GM18870 (cell line): ENCODE measurements around the gene YEATS2.
A peak's percentile ranks its signal among the peaks of the same experiment; 100 is the strongest.
"Not testable (repeated sequence)": the region's sequence is repeated elsewhere in the genome, so short reads cannot be mapped to it uniquely, and the experiment has no call there.

ENCODE experiments used
- ATAC-seq: cut with Tn5 transposase; IDR thresholded peaks from one replicate; pipeline ENCODE4 v1.9.1; 2021; ENCODE audit warnings: moderate library complexity; ENCODE audit not compliant: unreplicated experiment

YEATS2 gene

DNA sequence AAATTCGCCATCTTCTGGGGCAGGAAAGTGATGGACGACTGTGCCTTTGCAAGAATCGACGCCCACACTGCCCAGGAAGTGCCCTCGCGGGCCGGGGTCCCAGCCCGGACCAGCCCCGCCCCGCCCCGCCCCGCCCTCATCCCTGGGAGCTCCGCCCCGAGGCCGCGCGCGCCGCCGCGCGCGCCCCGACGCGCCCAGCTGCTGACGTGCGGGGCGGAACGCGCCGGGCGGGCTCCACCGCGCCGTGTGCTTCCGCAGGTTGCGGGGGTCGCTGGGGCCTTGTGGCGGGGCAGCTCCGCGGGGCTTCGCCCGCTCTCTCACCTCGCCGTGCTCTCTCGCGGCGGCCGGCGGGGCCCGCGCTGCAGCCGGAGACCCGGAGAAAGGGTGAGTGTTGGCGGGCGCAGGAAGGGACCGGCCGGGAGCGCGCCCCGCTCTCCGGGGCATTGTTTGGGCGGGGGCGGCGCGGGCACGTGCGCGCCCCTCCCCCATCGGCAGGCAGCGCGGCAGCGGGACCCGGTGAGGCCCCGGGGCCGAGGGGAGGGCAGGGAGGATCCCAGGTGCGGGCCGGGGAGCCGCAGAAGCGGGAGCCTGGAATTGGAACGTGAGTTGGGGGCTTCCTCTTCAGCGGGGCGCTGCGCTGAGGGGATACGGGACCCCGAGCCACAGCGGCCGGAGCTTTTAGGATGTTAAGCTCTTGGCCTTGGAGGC, at the start of gene YEATS2:
YEATS2 (plus strand) TSS at position 188 of the 708 bp plus-strand sequence. CDS start 17,366 bp downstream, outside the sequence.
- ATAC-seq, result peak; percentile 52

DNA sequence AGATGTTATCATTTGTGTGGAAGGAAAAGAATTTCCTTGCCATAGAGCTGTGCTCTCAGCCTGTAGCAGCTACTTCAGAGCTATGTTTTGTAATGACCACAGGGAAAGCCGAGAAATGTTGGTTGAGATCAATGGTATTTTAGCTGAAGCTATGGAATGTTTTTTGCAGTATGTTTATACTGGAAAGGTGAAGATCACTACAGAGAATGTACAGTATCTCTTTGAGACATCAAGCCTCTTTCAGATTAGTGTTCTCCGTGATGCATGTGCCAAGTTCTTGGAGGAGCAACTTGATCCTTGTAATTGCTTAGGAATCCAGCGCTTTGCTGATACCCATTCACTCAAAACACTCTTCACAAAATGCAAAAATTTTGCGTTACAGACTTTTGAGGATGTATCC, 47.0 kb upstream of the YEATS2 start:
- no peak for ATAC-seq

DNA sequence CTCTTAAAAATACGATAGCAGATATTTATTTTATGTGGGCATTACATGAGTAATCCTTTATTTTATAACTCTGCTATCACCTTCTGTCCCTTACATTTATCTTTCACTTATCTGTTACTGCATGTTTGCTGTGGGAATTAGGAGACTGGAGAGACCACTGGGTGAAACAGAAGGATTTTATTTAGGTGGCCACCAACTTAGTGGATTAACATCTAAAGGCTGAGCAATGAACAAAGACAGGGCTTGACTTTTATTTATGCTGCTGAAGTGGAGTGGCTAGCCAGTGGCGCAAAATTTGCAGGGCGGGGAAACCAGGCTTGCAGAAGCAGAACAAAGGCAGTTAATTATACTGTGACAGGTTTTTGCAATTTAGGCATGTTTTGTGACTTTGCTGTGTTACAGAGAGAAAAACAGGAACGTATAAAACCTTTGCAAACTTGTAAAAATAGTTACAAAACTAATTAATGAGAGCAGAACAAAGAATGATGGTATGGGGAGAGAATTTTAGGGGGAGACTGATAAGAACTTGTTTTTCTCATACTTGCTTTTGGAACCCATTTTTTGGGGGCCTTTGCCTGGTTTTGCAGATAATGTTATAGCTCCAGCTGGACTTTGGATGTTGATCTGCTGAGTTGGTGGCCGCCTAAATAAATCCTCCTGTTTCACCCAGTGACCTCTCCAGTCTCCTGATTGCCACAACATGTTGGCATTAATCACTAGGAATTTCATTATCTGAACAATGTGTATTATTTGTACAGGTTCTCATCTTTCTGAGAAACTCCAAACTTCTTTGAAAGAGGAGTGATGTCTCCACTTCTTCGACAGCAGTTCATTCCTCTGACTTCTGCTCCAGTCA, 44.2 kb upstream of the YEATS2 start:
- no peak for ATAC-seq

DNA sequence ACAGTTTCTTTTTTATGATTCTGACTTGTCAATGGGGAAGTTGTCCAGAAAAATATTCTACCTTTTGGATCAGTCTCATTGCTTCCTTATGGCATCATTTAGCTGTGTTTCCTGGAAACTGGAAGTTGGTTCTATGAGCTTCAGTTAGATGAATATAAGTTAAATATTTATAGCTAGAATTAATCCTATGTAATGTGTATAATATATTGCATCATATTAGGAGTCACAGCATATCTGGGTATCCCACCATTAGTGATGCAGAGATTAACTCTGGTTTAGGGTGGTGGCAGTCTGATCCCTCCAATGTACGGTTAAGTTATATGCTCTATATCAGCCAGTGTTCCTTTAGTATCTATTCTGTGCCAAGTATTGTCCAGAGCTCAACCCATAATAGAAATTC, 42.9 kb upstream of the YEATS2 start:
- ATAC-seq, result no peak

DNA sequence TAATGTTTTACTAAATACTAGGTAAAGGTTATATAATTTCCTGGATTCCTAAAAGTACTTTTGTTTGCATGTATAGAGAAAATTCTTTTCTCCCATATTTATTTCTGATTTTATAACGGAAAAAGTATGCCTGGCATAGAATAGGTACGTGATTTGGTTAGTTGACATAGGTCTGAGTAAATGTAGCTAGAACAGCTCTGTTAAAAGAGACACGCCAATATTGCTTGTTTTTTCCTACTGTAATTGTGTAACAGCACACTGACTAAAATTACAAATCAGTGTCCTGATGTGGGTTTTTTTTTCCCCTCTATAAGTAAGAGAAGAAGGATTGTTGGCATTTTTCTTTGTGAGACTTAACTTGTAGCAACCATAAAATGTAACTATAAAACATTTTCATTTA, 35.5 kb upstream of the YEATS2 start:
- ATAC-seq, result no peak

DNA sequence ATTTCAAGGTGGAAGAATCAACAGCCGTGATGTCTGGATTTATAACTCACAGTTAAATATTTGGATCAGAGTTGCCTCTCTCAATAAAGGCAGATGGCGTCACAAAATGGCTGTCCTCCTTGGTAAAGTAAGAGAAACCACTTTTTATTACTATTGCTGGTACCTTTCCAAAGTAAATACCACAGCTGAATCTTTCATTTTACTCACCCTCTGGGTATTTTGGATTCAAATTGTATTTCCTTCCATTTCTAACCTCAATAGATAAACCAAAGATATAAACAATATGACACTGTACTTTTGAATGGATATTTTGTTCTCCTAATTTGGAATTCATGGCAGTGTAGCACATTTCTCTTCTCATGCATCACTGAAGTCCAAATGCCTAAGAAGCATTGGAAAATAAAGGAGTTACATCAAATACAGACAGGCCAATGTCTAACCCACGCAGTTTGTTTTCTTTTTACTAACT, 32.6 kb upstream of the YEATS2 start:
- ATAC-seq, result no peak

DNA sequence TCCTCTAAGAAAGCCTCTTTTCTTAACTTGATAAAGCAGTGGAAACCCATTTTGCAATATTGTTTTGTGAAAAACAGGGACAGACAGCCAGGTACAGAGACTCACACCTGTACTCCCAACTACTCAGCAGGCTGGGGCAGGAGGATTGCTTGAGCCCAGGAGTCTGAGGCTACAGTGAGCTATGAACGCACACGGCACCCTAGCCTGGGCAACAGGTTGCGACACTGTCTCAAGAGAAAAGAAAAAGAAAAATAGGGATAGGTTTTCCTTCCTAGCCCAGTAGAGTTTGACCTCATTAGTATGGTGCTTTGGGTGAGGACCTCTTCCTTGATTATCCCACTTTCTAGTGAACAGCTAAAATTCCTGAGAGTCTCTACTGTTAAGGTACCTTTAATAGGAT, 17.5 kb upstream of the YEATS2 start:
- ATAC-seq, result no peak

DNA sequence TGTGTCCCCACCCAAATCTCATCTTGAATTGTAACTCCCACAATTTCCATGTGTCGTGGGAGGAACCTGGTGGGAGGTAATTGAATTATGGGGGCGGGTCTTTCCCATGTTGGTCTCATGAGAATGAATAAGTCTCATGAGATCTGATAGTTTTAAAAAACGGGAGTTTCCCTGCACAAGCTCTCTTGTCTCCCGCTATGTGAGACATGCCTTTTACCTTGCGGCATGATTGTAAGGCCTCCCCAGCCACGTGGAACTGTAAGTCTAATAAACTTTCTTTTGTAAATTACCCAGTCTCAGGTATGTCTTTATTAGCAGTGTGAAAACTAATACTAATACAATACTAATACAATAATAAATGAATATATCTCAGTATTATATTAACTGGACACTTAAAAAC, 9.9 kb upstream of the YEATS2 start:
- ATAC-seq, result no peak

DNA sequence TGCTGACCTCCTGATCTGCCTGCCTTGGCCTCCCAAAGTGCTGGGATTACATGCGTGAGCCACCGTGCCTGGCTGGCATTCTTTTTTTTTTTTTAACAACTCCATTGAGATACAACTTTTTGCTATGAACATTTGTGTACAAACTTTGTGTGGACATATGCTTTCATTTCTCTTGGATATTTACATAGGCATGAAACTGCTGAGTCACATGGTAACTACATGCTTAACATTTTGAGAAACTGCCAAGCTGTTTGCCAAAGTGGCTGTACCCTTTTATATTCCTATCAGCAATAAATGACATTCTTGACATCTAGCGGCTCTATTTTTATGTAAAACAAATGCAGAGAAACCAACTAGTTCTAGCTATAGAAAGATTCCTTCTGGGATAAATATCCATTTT, 8.7 kb upstream of the YEATS2 start:
- ATAC-seq, result no peak

DNA sequence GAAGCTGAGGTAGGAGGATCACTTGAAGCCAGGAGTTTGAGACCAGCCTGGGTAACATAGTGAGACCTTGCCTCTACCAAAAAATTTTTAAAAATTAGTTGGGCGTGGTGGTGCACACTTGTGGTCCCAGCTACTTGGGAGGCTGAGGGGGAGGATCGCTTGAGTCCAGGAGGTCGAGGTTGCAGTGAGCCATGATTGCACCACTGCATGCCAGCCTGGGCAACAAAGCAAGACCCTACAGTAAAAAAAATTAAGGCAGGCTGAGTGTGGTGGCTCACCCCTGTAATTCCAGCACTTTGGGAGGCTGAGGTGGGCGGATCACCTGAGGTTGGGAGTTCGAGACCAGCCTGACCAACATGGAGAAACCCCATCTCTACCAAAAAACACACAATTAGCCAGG, 8.0 kb upstream of the YEATS2 start:
- ATAC-seq, result not testable (repeated sequence)

DNA sequence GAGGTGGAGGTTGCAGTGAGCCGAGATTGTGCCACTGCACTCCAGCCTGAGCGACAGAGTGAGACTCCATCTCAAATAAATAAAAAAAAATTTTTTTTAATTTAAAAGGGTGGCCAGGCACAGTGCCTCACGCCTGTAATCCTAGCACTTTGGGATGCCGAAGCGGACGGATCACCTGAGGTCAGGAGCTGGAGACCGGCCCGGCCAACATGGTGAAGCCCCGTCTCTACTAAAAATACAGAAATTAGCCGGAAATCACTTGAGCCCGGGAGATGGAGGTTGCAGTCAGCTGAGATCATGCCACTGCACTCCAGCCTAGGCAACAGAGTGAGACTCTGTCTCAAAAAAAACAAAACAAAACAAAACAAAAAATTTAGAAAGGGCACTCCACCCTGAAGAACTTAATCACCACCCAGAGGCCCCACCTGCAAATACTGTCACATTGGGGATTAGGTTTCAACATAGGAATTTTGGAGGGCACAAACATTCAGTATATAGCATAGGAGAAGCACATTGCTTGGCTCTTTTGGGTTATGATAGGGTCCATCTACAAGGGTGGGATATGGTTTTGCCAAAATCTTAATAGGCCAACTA, 7.1 kb upstream of the YEATS2 start:
- ATAC-seq, result no peak

DNA sequence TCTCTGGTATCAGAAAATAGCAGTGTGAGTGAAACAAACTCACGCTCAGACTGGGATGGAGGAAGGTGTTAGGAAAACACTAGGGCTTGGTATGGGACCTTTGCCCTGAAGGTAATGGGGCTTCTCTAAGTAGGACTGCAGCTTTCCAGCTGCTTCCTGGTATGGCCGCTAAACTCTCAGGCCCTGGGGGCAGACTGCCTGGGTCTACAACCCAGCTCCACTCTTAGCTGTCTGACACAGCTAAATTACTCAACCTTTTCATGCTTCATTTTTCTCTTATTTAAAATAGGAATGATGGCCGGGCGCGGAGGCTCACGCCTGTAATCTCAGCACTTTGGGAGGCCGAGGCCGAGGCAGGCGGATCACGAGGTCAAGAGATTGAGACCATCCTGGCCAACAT, 5.2 kb upstream of the YEATS2 start:
- no peak for ATAC-seq

DNA sequence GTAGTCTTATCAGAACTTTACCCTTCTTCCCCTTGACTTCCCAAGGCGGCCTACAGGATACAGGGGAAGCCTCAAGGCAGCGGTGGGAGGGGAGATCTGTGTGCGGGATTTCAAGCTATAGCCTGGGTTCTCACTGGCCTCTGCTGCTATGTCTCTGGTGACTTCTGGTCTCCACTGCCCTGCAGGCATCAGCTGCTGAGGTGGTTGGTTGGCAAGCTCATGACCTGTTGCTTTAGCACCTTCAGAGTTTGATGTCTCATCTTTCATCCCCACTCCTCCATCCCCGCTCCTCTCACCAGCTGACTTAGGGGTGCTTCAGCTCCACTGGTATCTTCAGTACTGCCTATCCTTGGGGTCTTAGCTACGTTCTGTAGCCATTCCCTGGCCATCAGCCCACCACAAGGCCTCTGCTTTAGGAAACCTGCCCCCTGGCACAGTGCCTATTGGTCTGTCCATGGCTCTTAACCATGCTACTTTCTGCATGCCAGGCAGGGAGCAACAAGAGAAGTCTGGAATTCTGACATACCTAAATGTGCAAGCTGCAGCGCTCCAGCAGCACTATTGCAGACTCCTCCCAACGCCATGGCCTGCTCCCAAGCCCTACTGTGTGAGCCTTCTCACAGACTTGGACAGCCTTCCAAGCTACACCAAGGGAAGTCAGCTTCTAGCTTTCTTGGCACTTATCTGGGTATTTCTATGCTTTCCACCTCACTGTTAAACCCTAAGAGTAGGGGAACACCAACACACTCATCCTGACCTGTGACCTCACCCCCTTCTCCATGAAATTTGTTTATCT, 1.8 kb upstream of the YEATS2 start:
- no peak for ATAC-seq

DNA sequence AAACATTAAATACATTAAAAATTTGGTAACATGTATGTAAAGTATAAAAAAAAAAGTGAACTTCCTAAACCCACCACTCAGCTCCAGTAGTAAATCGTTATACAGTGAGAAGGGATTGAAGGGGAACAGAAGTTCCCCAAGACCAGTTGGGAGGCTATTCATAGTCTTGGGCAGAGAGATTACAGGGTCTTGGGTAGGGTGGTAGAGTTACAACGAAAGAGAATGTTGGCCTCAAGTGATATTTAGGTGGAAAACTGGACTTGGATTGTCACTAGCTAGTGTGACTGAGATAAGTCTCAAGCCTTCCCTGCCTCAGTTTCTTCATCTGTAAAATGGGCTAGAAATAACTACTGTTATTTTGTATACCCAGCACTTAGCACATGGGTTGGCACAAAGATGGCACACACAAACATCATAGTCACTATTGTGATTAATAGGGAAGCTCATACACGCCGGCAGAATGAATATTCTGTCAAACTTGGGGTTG, 431 bp upstream of the YEATS2 start:
- ATAC-seq, result peak; percentile 12

DNA sequence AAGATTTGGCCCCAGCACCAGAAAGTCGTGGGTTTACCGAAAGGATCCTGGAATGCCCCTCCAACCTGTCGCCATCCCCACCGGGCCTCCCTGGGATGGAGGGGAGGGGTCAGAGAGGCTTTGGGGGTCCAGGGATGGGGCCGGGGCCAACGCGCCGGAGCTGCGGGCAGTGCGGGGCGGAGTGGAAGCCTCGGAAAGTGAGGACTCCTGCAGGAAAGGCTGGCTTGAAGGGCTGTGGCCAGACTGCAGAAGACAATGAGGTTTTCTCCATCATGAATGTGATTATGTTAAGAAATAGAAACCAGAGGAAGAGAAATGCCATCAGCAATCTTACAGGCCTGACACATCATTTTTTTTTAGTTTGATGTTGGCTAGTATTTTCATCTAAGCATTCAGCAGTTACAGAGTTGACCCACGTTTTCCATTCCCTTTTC, 738 bp downstream of the YEATS2 start:
- peak; percentile 8 for ATAC-seq

DNA sequence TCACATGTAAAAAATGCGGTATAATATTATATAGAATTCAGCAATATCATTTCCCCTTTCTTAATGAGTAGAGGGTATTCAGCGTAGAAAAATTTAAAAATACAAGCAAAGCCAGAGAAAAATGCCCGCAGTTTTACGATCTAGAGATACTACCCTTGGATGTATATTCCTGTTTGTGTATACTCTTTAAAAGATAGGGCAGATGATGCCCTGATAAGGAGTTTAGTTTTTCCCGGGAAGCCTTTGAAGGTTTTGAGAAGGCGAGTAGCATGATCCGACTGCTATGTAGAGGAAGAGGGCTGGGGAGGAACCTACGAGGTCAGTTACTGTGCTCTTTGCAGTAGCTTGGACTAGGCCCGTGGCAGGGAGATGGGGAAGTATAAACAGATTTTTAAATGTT, 1.2 kb downstream of the YEATS2 start:
- no peak for ATAC-seq

DNA sequence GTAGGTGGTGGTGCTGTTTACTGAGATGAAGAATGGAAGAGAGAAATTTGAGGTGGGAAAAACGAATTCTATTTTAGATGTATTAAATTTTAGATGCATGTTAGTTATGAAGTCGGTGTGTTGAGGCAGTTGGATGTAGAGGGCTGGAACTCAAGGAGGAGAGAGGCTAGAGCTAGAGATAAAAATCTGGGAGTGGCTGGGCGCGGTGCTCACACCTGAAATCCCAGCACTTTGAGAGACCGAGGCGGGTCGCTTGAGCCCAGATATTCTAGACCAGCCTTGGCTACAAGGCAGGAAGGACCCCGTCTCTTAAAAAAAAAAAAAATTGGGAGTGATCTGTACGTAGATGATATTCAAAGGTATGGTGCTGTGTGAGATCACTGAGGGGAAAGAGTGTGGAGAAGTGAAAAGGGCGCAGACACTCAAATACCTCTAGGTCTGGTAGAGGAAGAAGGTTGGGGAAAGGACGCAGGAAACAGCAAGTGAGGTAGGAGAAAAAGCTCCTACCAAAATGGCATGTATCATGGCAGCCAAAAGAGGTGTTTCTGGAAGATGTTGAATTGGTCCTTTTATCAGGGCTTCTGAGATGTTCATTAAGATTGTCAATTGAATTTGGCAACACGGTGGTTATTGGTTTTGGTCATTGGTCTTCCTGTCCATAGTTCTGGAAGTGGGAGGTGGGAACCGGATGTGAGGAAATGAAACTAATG, 1.8 kb downstream of the YEATS2 start:
- ATAC-seq, result no peak

DNA sequence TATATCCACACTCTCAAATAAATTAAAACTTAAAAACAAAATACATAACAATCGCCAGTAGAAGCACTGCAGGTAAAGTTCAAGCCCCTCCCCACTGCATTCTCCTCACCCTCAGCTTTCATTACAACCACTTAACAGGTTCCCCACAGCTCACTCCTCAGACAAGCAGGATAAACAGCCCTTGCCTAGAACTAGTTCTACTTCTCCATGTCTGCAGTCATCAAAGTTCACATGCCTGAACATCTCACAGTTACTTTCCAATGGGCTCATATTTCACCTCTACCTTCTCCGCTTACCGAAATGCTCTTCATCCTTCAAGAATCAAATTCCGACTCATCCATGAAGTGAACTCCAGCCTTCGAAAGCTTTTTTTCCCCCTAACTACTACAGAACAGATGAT, 4.1 kb downstream of the YEATS2 start:
- ATAC-seq, result no peak

DNA sequence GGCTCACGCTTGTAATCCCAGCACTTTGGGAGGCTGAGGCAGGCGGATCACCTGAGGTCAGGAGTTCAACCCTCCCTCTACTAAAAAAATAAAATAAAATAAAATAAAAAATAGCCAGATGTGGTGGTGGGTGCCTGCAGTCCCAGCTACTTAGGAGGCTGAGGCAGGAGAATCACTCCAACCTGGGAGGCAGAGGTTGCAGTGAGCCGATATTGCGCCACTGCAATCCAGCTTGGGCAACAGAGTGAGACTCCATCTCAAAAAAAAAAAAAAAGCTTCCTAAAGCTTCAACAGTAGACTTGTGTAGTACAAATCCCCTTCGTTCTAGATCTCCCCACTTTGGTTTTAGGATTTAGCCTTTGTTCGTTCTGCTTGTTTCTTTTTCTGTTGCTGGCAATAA, 6.3 kb downstream of the YEATS2 start:
- ATAC-seq, result not testable (repeated sequence)

DNA sequence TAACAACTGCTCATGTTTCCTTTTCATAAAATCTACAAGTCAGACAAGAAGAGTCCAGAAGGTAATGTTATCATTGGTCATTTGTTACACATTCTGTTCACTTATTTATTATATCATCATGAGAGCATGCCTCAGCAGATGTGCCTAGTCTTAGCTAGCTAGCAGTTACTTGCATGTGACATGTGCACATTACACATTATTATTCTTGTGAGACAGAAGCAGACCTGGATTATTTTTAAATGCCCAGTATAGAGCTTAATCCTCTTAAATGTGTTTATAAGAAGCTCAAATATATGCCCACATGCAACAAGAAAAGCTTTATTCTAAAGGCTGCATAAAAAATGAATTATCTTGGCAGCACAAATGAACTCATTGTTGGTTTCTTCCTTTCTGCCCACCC, 12.6 kb downstream of the YEATS2 start:
- ATAC-seq, result no peak
